ENCODE measurements around the gene NKRF.
A peak's percentile ranks its signal among the peaks of the same experiment; 100 is the strongest.

NKRF gene

GRCh38 chrX:119607018-119607389, 780 bp upstream of the NKRF start:
- no peak for DNase-seq (ENCODE audit: low spot score)

- DNase-seq (ENCODE audit: low spot score) = peak; percentile 7
These were observed 552 bp downstream of the NKRF start for GRCh38 chrX:119605464-119606279.

DNA sequence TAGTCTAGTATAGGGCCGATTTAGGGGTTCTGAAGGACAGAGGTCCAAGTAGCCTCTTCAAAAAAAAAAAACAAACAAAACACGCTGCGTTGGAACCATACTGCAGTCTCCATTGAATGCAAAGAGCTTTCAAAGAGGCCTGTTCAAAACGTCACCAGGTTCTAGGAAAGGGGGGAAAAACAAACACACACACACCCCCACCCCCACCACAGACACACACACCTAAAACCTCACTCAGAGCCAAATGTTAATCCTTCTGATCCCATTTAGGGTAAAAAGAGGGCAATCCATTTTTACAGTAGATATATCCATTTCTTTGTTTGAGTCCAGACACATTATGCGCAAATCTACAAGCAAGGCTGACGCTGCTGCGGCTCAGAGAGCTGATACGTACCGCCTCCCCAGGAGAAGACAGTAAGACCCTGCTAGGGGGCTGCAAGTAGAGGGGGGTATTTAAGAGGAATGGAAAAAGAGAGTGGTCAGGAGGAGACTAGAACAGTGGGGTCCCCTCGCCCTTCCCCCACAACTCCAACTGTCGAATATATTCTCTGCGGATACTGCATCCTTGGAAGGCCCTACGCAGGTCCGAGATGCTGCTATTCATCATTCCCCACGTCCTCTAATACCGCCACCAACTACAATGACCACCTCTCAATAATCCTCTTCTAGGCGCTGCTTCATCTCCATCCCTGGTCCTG, 1.3 kb downstream of the NKRF start:
- peak; percentile 15 for DNase-seq (ENCODE audit: low spot score)

GRCh38 chrX:119602701-119603255, 3.4 kb downstream of the NKRF start:
- no peak for DNase-seq (ENCODE audit: low spot score)

DNA sequence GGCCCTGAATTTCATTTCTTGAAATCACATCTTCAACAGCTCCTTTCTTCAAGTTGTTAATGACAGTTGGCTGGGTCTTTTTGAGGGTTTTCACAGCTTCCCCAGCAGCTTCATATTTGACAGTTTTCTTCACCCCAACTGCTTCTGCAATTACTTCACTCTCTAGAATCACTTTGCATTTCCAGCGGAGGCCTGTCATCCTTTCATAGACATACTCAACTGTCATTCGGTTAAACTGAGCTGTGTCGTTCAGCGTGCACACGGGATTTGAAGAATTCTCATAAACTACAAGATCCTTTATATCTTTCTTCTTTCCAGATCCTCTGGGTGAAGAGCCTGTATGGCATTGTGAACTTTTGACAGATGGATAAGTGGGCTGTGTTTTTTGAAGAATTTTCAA, 16.4 kb downstream of the NKRF start:
- DNase-seq (ENCODE audit: low spot score) = no peak

GRCh38 chrX:119583431-119584059, 22.7 kb downstream of the NKRF start:
- DNase-seq (ENCODE audit: low spot score) = no peak

GRCh38 chrX:119579414-119579813, 26.8 kb downstream of the NKRF start:
- no peak for DNase-seq (ENCODE audit: low spot score)

GRCh38 chrX:119574394-119575266, 31.6 kb downstream of the NKRF start, which contains the start of gene UBE2A:
TSS of gene UBE2A (plus strand) at chrX:119574563. CDS start at chrX:119574712, 149 bp downstream.
- DNase-seq (ENCODE audit: low spot score) = peak; percentile 82

DNA sequence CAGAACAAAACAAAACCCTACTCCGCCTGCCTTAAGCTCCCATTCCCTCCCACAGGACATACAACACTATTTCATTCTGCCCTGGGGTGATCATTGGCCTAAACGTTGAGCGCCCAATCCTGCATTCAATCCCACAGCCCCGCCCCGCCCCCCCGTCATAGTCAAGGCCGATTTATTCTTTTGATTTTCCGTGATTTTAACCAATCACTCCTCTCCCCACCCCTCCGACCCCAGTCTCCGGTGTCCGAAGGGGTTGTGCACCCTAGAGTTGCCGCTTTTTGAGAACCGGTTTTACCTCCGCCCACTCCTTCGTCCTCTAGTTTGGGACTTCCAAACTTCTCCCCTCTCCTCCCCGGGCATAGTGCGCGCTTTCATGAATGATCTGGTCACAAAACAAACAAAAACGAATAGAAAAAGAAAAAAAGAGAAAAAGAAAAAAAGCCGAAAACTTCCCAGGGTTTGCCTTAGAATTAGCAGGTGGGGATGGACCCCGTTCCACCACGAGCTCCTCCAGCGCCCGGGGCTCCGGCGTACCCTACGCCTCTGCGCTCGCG, 32.3 kb downstream of the NKRF start:
- peak; percentile 17 for DNase-seq (ENCODE audit: low spot score)

- no peak for DNase-seq (ENCODE audit: low spot score)
These were observed 33.0 kb downstream of the NKRF start for GRCh38 chrX:119573222-119573621.

GRCh38 chrX:119570351-119570835, 35.8 kb downstream of the NKRF start:
- DNase-seq (ENCODE audit: low spot score) = no peak

DNA sequence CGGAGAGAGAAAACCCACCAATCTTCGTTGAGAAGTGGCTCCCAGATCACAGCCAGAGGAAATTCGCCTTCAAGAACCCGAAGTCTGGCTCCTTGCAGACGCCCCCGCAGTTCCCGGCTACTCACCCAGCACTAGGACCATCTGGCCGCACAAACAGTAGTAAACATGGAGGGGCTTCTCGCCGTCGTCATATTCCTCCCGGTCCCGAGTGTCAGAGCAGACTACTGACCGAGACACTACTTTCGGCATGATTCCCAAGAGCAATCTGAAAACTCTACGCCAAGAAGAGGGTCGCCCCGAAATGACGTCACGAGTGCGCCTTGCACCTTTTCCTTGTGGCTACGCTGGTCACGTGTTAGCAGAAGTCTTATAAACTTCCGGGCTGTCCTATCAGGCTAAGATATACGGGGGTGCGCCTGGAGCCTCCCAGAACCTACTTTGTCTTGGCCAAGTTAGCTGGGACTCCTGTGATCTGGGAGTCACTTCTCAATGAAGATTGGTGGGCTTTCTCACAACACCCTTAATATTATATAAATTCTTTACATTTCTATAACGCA, 41.0 kb downstream of the NKRF start, which contains the start of gene STEEP1:
TSS of gene STEEP1 (minus strand) at position 303 of the 557 bp plus-strand sequence. CDS start at position 249, 54 bp downstream.
- DNase-seq (ENCODE audit: low spot score) = peak; percentile 88

- no peak for DNase-seq (ENCODE audit: low spot score)
These were observed 53.7 kb downstream of the NKRF start for GRCh38 chrX:119552508-119552907.

DNA sequence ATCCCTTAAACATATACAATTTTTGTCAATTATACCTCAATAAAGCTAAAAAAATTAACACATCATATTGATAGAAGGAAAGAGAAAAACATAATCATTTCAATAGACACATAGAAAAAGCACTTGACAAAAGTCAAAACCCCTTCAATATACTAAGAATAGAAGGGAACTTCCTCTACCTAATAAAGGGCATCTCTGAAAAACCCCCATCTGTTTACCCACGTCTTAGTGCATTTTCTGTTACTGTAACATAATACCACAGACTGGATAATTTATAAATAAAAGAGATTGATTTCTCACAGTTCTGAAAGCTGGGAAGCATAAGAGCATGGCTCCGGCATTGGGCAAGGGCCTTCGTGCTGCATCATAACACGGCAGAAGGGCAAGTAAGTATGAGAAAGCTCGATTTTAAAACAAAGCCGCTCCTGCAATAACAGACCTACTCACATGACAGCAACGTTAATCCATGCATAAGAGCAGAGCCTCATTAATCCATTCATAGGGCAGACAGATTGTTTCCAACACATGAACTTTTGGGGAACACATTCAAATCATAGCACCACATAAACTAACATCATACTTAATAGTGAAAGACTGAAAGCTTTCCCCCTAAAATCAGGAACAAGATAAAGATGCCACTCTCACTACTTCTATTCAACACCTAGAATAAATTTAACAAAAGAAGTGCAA, 56.8 kb downstream of the NKRF start:
- no peak for DNase-seq (ENCODE audit: low spot score)

GRCh38 chrX:119541188-119541587, 65.0 kb downstream of the NKRF start:
- DNase-seq (ENCODE audit: low spot score) = no peak

- peak; percentile 3 for DNase-seq (ENCODE audit: low spot score)
These were observed 66.4 kb downstream of the NKRF start for GRCh38 chrX:119539872-119540271.

Measured in cerebellar cortex (tissue), 1 donor.